ENCODE results near the gene PALLD. TPM values are rescaled to one million over a fixed set of nuclear protein-coding genes. Genes with fewer than 3 reads are reported as not detected.
"Not testable (repeated sequence)": the region's sequence is repeated elsewhere in the genome, so short reads cannot be mapped to it uniquely, and the experiment has no call there.

PALLD gene
- total RNA-seq (2013): 10.7 TPM
- 10 to 100 TPM in 1 of 3 donors, 1 to 10 TPM in 2; 6.1 to 11.8 (median 9.9) TPM for polyA plus RNA-seq
- 6.7 and 12.0 TPM in 2 replicates for polyA minus RNA-seq
- total RNA-seq: 7.6 to 131 (median 11.4) reads per million in 11 experiments

GRCh38 chr4:168496834-168497233 is at the start of gene PALLD:
PALLD (plus strand) TSS chr4:168497052.
- intact Hi-C loops (cut with micrococcal nuclease): no loop called here
- Histone ChIP-seq H3K27me3 (ENCODE audit: control insufficient read depth in 2 of 2, insufficient read depth in 2 of 2, low read length in 2 of 2) (no peaks in the 10 kb centered on the region), H3K4me1 (ENCODE audit: control insufficient read depth in 1 of 2, insufficient read depth in 2 of 2, low read length in 2 of 2) (peaks cover 6 to 22% of the 10 kb centered on the region in 2 donors), H3K4me3 (replicated peaks in 1 of 3; ENCODE audit: low read depth in 2 of 3, low read length in 3 of 3) (no peak within 1 kb of the TSS), H3K9ac (ENCODE audit: insufficient read depth, low read length, poor library complexity, severe bottlenecking) (no peak within 1 kb of the TSS), H3K9me3 (replicated peaks in 1 of 2; ENCODE audit: control insufficient read depth in 1 of 2, insufficient read depth in 1 of 2, low read length in 2 of 2) (no peaks in the 10 kb centered on the region), H3K4me2 (replicated peaks; ENCODE audit: extremely low read depth, low read length, poor library complexity, severe bottlenecking) (no peak within 1 kb of the TSS), H3K79me2 (ENCODE audit: insufficient read depth, low read length) (no peaks in the 10 kb centered on the region), H3K27ac (ENCODE audit: low read depth in 1 of 2, low read length in 2 of 2) (no peak within 1 kb of the TSS), H3K36me3 (replicated peaks in 1 of 2; ENCODE audit: control insufficient read depth in 1 of 2, insufficient read depth in 2 of 2, low read length in 2 of 2) (no peaks in the 10 kb centered on the region), H2AFZ (ENCODE audit: insufficient read depth, low read depth, low read length, poor library complexity, severe bottlenecking) (no peak within 1 kb of the TSS), H4K20me1 (ENCODE audit: insufficient read depth, low read length) (no peaks in the 10 kb centered on the region)
- peaks cover 26% of the 10 kb centered on the region for H3K4me1 Mint-ChIP-seq
- H3K36me3 Mint-ChIP-seq: no peaks in the 10 kb centered on the region
- DNase-seq: no peak
- peaks cover 0 to 2% (median 0%) of the 10 kb centered on the region in 7 donors for H3K9me3 Mint-ChIP-seq
- TF ChIP-seq CTCF (IDR thresholded peaks at IDR 0.05): no peak
- WGBS (ENCODE audit: insufficient coverage): no CpG with 5 or more reads among the region's 5 CpGs
- H3K27me3 Mint-ChIP-seq (ENCODE audit: low read depth in 3 of 3): no peaks in the 10 kb centered on the region
- H3K27ac Mint-ChIP-seq: peak within 1 kb of the TSS in 1 of 7 donors; percentile 50
- H3K4me3 Mint-ChIP-seq: no peak within 1 kb of the TSS

- H3K4me3 Mint-ChIP-seq; DNase-seq; H3K27ac ChIP-seq (ENCODE audit: low read depth in 1 of 2, low read length in 2 of 2); intact Hi-C loops (cut with micrococcal nuclease); H3K27me3 Mint-ChIP-seq (ENCODE audit: low read depth in 3 of 3); H2AFZ ChIP-seq (ENCODE audit: insufficient read depth, low read depth, low read length, poor library complexity, severe bottlenecking); H4K20me1 ChIP-seq (ENCODE audit: insufficient read depth, low read length); H3K27me3 ChIP-seq (ENCODE audit: control insufficient read depth in 2 of 2, insufficient read depth in 2 of 2, low read length in 2 of 2); H3K4me3 ChIP-seq (replicated peaks in 1 of 3; ENCODE audit: low read depth in 2 of 3, low read length in 3 of 3); H3K79me2 ChIP-seq (ENCODE audit: insufficient read depth, low read length); H3K9me3 ChIP-seq (replicated peaks in 1 of 2; ENCODE audit: control insufficient read depth in 1 of 2, insufficient read depth in 1 of 2, low read length in 2 of 2); H3K4me2 ChIP-seq (replicated peaks; ENCODE audit: extremely low read depth, low read length, poor library complexity, severe bottlenecking); H3K9ac ChIP-seq (ENCODE audit: insufficient read depth, low read length, poor library complexity, severe bottlenecking): not testable (repeated sequence)
- peaks cover 26 to 39% of the 10 kb centered on the region in 2 donors for H3K36me3 ChIP-seq (replicated peaks in 1 of 2; ENCODE audit: control insufficient read depth in 1 of 2, insufficient read depth in 2 of 2, low read length in 2 of 2)
- Mint-ChIP-seq H3K27ac (peak overlapping the region in 4 of 7 donors; percentile 20 to 72 (median 58)), H3K9me3 (peaks cover 0 to 11% (median 4%) of the 10 kb centered on the region in 7 donors), H3K36me3 (peaks cover 49 to 56% of the 10 kb centered on the region in 2 donors), H3K4me1 (peaks cover 31% of the 10 kb centered on the region)
- no CpG with 5 or more reads among the region's 3 CpGs for WGBS (ENCODE audit: insufficient coverage)
- peaks cover 26 to 27% of the 10 kb centered on the region in 2 donors for H3K4me1 ChIP-seq (ENCODE audit: control insufficient read depth in 1 of 2, insufficient read depth in 2 of 2, low read length in 2 of 2)
Observed at GRCh38 chr4:168449063-168449462, 47.8 kb upstream of the PALLD start.

Measured in CD14-positive monocyte (primary cell).